ENCODE data around the gene UBE4B. TPM values are rescaled to one million over a fixed set of nuclear protein-coding genes. Genes with fewer than 3 reads are reported as not detected.

The UBE4B gene
- total RNA-seq, 1 experiment from 2014 or later = 44.7 TPM

- DNase-seq (ENCODE audit: low read depth, low spot score) (no peak), ATAC-seq (no peak)
- POLR2A ChIA-PET = no interaction called here
Observed at GRCh38 chr1:10132316-10132715, 99.6 kb downstream of the UBE4B start.

More at GRCh38 chr1:10132316-10132715, 99.6 kb downstream of the UBE4B start:
- H3K27ac ChIP-seq (ENCODE audit: low read depth, low read length) = no peak overlapping the region
- H3K4me3 ChIP-seq (replicated peaks in 1 of 2; ENCODE audit: low read depth in 1 of 2, low read length in 2 of 2) = no peak overlapping the region
- no peaks in the 10 kb centered on the region for H3K27me3 ChIP-seq (ENCODE audit: insufficient read depth, low read length)
- ChIA-PET CTCF (no interaction called here), RAD21 (ENCODE audit: low non-redundant PET in 1 of 2, low total read pairs in 2 of 2, uncharacterized antibody in 2 of 2, unreplicated experiment in 2 of 2) (no interaction called here)
- H3K36me3 ChIP-seq (ENCODE audit: control insufficient read depth in 1 of 2, insufficient read depth in 2 of 2, low read length in 2 of 2) = peaks cover 9 to 22% of the 10 kb centered on the region in 2 experiments; a peak in 3 of 4 replicates
- no peaks in the 10 kb centered on the region for H3K9me2 ChIP-seq (ENCODE audit: insufficient read depth)
- TF ChIP-seq TCF7L2 (IDR thresholded peaks at IDR 0.05; ENCODE audit: borderline replicate concordance, extremely low read depth, insufficient read depth, insufficient read length) = no peak
- no peak for TF ChIP-seq CTCF (IDR thresholded peaks at IDR 0.05 in 2 of 3, conservative IDR thresholded peaks at IDR 0.05 in 1 of 3; ENCODE audit: borderline replicate concordance in 1 of 3, insufficient read depth in 1 of 3, low read depth in 2 of 3, low read length in 2 of 3)
- no peak for TF ChIP-seq SIN3A (IDR thresholded peaks at IDR 0.05; ENCODE audit: low read depth)
- no peak for TF ChIP-seq POLR2AphosphoS5 (IDR thresholded peaks at IDR 0.05; ENCODE audit: low read depth, low read length)
- no peak for TF ChIP-seq ZFX (IDR thresholded peaks at IDR 0.05)
- TF ChIP-seq ELF1 (IDR thresholded peaks at IDR 0.05; ENCODE audit: borderline replicate concordance, low read depth) = no peak
- no peak for TF ChIP-seq EZH2phosphoT487 (IDR thresholded peaks at IDR 0.05; ENCODE audit: borderline replicate concordance)
- TF ChIP-seq, protein P1, sequence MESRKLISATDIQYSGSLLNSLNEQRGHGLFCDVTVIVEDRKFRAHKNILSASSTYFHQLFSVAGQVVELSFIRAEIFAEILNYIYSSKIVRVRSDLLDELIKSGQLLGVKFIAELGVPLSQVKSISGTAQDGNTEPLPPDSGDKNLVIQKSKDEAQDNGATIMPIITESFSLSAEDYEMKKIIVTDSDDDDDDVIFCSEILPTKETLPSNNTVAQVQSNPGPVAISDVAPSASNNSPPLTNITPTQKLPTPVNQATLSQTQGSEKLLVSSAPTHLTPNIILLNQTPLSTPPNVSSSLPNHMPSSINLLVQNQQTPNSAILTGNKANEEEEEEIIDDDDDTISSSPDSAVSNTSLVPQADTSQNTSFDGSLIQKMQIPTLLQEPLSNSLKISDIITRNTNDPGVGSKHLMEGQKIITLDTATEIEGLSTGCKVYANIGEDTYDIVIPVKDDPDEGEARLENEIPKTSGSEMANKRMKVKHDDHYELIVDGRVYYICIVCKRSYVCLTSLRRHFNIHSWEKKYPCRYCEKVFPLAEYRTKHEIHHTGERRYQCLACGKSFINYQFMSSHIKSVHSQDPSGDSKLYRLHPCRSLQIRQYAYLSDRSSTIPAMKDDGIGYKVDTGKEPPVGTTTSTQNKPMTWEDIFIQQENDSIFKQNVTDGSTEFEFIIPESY (IDR thresholded peaks at IDR 0.05; ENCODE audit: extremely low read depth, insufficient replicate concordance, low read length) = no peak
- no peak for TF ChIP-seq RAD21 (IDR thresholded peaks at IDR 0.05; ENCODE audit: low read depth)
- TF ChIP-seq SP1 (IDR thresholded peaks at IDR 0.05; ENCODE audit: low read depth) = no peak
- TF ChIP-seq ZNF274 (IDR thresholded peaks at IDR 0.05; ENCODE audit: low read depth, low read length) = no peak
- no peak for TF ChIP-seq EZH2 (IDR thresholded peaks at IDR 0.05)
- TF ChIP-seq SRF (IDR thresholded peaks at IDR 0.05; ENCODE audit: low read depth) = no peak
- no peak for TF ChIP-seq ATF3 (IDR thresholded peaks at IDR 0.05)
- TF ChIP-seq EGR1 (IDR thresholded peaks at IDR 0.05; ENCODE audit: low read depth) = no peak
- no peak for TF ChIP-seq POLR2A (IDR thresholded peaks at IDR 0.05; ENCODE audit: borderline replicate concordance, extremely low read depth, insufficient read depth, insufficient read length)
- TF ChIP-seq, protein P2, sequence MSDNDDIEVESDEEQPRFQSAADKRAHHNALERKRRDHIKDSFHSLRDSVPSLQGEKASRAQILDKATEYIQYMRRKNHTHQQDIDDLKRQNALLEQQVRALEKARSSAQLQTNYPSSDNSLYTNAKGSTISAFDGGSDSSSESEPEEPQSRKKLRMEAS (IDR thresholded peaks at IDR 0.05) = no peak
- TF ChIP-seq, protein P3, sequence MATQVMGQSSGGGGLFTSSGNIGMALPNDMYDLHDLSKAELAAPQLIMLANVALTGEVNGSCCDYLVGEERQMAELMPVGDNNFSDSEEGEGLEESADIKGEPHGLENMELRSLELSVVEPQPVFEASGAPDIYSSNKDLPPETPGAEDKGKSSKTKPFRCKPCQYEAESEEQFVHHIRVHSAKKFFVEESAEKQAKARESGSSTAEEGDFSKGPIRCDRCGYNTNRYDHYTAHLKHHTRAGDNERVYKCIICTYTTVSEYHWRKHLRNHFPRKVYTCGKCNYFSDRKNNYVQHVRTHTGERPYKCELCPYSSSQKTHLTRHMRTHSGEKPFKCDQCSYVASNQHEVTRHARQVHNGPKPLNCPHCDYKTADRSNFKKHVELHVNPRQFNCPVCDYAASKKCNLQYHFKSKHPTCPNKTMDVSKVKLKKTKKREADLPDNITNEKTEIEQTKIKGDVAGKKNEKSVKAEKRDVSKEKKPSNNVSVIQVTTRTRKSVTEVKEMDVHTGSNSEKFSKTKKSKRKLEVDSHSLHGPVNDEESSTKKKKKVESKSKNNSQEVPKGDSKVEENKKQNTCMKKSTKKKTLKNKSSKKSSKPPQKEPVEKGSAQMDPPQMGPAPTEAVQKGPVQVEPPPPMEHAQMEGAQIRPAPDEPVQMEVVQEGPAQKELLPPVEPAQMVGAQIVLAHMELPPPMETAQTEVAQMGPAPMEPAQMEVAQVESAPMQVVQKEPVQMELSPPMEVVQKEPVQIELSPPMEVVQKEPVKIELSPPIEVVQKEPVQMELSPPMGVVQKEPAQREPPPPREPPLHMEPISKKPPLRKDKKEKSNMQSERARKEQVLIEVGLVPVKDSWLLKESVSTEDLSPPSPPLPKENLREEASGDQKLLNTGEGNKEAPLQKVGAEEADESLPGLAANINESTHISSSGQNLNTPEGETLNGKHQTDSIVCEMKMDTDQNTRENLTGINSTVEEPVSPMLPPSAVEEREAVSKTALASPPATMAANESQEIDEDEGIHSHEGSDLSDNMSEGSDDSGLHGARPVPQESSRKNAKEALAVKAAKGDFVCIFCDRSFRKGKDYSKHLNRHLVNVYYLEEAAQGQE (IDR thresholded peaks at IDR 0.05; ENCODE audit: low read depth) = no peak
- intact Hi-C loops (cut with micrococcal nuclease) = no loop called here
- no peaks in the 10 kb centered on the region for H3K4me1 ChIP-seq (ENCODE audit: control insufficient read depth in 1 of 2, insufficient read depth in 2 of 2, low read length in 2 of 2)
- no peaks in the 10 kb centered on the region for H4K20me1 ChIP-seq (ENCODE audit: insufficient read depth)
- no peak overlapping the region for H3K9ac ChIP-seq (ENCODE audit: low read length)
- H2AFZ ChIP-seq (ENCODE audit: low read depth, low read length, poor library complexity, severe bottlenecking) = no peak overlapping the region
- no peaks in the 10 kb centered on the region for H3K9me3 ChIP-seq (ENCODE audit: control insufficient read depth in 1 of 2, insufficient read depth in 1 of 2, low read depth in 1 of 2, low read length in 2 of 2)
- H3K4me2 ChIP-seq (ENCODE audit: low read length) = no peak overlapping the region
- BruUV-seq (replicated peaks) = no TSS peak
- no peaks in the 10 kb centered on the region for H3K79me2 ChIP-seq (ENCODE audit: insufficient read depth, low read length)
